ENCODE data around the gene ZNF536. TPM values are rescaled to one million over a fixed set of nuclear protein-coding genes. Genes with fewer than 3 reads are reported as not detected.

Gene ZNF536
- total and polyA plus RNA-seq, 10 of the 15 experiments (the other 5 are each of a cell fraction or from before 2014, with no cell fraction given): not detected

DNA sequence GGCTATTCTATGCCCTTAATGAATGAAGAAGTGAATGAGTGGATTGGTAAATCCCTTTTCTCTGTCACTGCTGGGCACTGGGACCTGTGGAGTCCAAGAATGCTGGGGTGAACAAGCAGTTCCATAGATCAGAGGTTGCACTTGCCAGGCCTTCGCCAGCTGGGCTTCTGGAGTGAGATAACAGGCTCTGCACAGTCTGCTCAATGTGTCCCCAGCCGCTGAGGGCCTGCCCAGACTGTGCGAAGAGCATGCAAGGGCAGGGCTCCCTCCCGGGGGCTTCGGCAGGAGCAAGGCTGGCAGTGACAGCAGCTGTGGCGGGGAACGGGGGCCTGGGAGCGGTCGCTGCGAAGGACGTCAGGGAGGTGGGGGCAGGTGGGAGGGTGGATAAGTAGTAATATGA lies 51.3 kb downstream of the ZNF536 start (continued):
- TF ChIP-seq CHD1 (IDR thresholded peaks at IDR 0.05; ENCODE audit: low read depth, low read length): no peak
- no peak for TF ChIP-seq NR2C1 (IDR thresholded peaks at IDR 0.05)
- TF ChIP-seq, protein P1, sequence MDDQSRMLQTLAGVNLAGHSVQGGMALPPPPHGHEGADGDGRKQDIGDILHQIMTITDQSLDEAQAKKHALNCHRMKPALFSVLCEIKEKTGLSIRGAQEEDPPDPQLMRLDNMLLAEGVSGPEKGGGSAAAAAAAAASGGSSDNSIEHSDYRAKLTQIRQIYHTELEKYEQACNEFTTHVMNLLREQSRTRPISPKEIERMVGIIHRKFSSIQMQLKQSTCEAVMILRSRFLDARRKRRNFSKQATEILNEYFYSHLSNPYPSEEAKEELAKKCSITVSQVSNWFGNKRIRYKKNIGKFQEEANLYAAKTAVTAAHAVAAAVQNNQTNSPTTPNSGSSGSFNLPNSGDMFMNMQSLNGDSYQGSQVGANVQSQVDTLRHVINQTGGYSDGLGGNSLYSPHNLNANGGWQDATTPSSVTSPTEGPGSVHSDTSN (IDR thresholded peaks at IDR 0.05; ENCODE audit: insufficient replicate concordance, low read depth, low read length): no peak
- TF ChIP-seq POLR2A (IDR thresholded peaks at IDR 0.05; ENCODE audit: low read depth, low read length): no peak
- TF ChIP-seq STAT3 (IDR thresholded peaks at IDR 0.05; ENCODE audit: low read depth, low read length): no peak
- no peak for TF ChIP-seq ASH2L (IDR thresholded peaks at IDR 0.05; ENCODE audit: borderline replicate concordance, low read depth)

DNA sequence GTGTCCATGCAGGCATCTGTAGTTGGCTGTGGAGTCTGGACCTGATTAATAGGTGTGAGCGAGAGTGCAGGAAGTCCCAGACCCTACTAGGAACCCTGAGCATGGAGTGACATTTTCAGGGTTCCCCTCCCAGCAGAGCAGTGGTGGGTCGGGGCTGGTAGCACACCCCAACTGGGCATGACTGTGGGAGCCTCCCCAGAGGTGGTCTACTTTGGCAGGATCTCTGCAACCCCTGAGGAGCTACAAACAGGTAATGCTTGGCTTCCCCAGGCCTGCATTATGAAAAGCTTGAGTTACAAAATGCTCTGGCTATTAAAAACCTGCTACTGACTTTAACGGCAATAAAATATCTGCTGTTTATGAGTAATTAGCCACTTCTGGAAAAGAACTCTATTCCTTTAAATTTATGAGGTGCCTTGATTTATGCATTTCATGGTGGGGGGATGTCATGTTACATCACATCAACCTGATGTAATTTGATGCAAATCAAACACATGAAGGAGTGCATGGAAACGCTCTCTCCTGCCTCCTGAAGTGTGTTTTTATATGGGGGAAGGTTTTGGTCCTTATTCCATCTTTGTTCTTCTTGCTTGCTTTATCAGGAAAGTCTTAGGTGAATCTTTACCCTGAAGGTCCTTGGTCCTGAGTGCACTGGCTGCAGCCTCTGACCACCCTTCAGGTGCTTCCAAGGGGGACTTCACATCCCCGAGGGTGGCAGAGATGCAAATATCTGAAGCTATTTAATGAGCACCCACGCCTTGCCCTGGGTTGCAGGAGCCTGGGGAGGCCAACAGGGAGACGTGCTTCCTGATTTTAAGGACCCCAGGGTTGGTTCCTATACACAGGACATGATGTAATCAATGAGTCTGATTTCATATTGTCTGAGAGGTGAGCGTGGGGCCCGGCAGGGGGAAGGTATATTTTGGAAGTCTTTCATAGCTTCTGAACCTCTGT lies 54.0 kb downstream of the ZNF536 start:
- no peaks in the 10 kb centered on the region for H3K9me3 ChIP-seq (replicated peaks; ENCODE audit: control insufficient read depth, insufficient read depth, low read length)
- ATAC-seq (no peak), DNase-seq (ENCODE audit: low read depth, low spot score) (no peak), FAIRE-seq (no peak)
- H3K4me1 ChIP-seq (ENCODE audit: control insufficient read depth, insufficient read depth, low read length): no peaks in the 10 kb centered on the region
- intact Hi-C loops (cut with micrococcal nuclease; ENCODE audit: unreplicated experiment): no loop called here
- no peaks in the 10 kb centered on the region for H4K20me1 ChIP-seq (ENCODE audit: control insufficient read depth, insufficient read depth)
- no peak overlapping the region for H2AFZ ChIP-seq (ENCODE audit: control insufficient read depth, low read depth, low read length)
- no peak overlapping the region for H3K27ac ChIP-seq (ENCODE audit: control insufficient read depth, insufficient read depth)
- no peaks in the 10 kb centered on the region for H3K36me3 ChIP-seq (ENCODE audit: control insufficient read depth in 2 of 2, insufficient read depth in 2 of 2, low read length in 1 of 2)
- SMC1A ChIA-PET (ENCODE audit: uncharacterized antibody, unreplicated experiment): no interaction called here
- in situ Hi-C loops (cut with MboI): no loop called here
- no peaks in the 10 kb centered on the region for H3K79me2 ChIP-seq (ENCODE audit: control insufficient read depth, insufficient read depth, low read length)
- no TSS peak for BruUV-seq (replicated peaks)
- H3K9ac ChIP-seq (ENCODE audit: control insufficient read depth, insufficient read depth, low read length): no peak overlapping the region
- CTCF ChIA-PET: no interaction called here
- RAD21 ChIA-PET (ENCODE audit: unreplicated experiment): no interaction called here
- H3K4me3 ChIP-seq: no peak overlapping the region
- H3K27me3 ChIP-seq (replicated peaks in 1 of 2; ENCODE audit: control insufficient read depth in 2 of 2, insufficient read depth in 2 of 2, low read length in 1 of 2): no peaks in the 10 kb centered on the region
- 7% methylated on average over 9 of the region's 9 CpGs for WGBS (ENCODE audit: insufficient coverage, insufficient replicate concordance, low lambda C conversion rate, missing lambda C conversion rate)
- H3K4me2 ChIP-seq (ENCODE audit: control insufficient read depth, insufficient read depth): no peak overlapping the region
- TF ChIP-seq, protein P2, sequence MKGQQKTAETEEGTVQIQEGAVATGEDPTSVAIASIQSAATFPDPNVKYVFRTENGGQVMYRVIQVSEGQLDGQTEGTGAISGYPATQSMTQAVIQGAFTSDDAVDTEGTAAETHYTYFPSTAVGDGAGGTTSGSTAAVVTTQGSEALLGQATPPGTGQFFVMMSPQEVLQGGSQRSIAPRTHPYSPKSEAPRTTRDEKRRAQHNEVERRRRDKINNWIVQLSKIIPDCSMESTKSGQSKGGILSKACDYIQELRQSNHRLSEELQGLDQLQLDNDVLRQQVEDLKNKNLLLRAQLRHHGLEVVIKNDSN (IDR thresholded peaks at IDR 0.05; ENCODE audit: borderline replicate concordance, extremely low read length, insufficient read depth, low read depth, low read length): no peak
- no peak for TF ChIP-seq TCF7 (IDR thresholded peaks at IDR 0.05; ENCODE audit: borderline replicate concordance)
- no peak for TF ChIP-seq MEF2A (IDR thresholded peaks at IDR 0.05; ENCODE audit: insufficient read depth, low read depth, low read length)
- TF ChIP-seq, protein P3, sequence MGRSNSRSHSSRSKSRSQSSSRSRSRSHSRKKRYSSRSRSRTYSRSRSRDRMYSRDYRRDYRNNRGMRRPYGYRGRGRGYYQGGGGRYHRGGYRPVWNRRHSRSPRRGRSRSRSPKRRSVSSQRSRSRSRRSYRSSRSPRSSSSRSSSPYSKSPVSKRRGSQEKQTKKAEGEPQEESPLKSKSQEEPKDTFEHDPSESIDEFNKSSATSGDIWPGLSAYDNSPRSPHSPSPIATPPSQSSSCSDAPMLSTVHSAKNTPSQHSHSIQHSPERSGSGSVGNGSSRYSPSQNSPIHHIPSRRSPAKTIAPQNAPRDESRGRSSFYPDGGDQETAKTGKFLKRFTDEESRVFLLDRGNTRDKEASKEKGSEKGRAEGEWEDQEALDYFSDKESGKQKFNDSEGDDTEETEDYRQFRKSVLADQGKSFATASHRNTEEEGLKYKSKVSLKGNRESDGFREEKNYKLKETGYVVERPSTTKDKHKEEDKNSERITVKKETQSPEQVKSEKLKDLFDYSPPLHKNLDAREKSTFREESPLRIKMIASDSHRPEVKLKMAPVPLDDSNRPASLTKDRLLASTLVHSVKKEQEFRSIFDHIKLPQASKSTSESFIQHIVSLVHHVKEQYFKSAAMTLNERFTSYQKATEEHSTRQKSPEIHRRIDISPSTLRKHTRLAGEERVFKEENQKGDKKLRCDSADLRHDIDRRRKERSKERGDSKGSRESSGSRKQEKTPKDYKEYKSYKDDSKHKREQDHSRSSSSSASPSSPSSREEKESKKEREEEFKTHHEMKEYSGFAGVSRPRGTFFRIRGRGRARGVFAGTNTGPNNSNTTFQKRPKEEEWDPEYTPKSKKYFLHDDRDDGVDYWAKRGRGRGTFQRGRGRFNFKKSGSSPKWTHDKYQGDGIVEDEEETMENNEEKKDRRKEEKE (IDR thresholded peaks at IDR 0.05): no peak
- POLR2A ChIA-PET: no interaction called here
